Vagina (tissue), 2 donors: ENCODE results near the gene LAMA1.

ENCODE experiments used
- CTCF ChIP-seq, 3 experiments: fragments of 450-650 bp in 2 of 3; fragments of 200-600 bp in 1 of 3; sonication (generic) in 1 of 3; IDR thresholded peaks; one replicate each; pipeline ENCODE4 v1.5.1; 2017 to 2019; ENCODE audit warnings: antibody characterized with exemption in 3 of 3, mild to moderate bottlenecking in 2 of 3, moderate library complexity in 2 of 3
- POLR2A ChIP-seq, 2 donors: fragments of 450-650 bp; IDR thresholded peaks; one replicate each; pipeline ENCODE4 v1.6.1; 2017; ENCODE audit warnings: antibody characterized with exemption in 2 of 2, mild to moderate bottlenecking in 2 of 2, moderate library complexity in 2 of 2
- POLR2AphosphoS5 ChIP-seq, 2 donors: sonication (generic); formaldehyde crosslinking; IDR thresholded peaks; one replicate each; pipeline ENCODE4 v1.9.0; 2017; ENCODE audit warnings: antibody characterized with exemption in 2 of 2, mild to moderate bottlenecking in 2 of 2, low read depth in 1 of 2; ENCODE audit not compliant: insufficient read depth in 1 of 2

GRCh38 chr18:7004009-7004408 is 113.6 kb downstream of the LAMA1 start:
- TF ChIP-seq POLR2A (IDR thresholded peaks at IDR 0.05) (no peak), CTCF (IDR thresholded peaks at IDR 0.05) (no peak), POLR2AphosphoS5 (IDR thresholded peaks at IDR 0.05; ENCODE audit: insufficient read depth in 1 of 2, low read depth in 1 of 2) (no peak)
